Adrenal gland (tissue), 12 donors: ENCODE data around the gene UHRF1. TPM values are rescaled to one million over a fixed set of nuclear protein-coding genes. Genes with fewer than 3 reads are reported as not detected.
"Not testable (repeated sequence)": the region's sequence is repeated elsewhere in the genome, so short reads cannot be mapped to it uniquely, and the experiment has no call there.

Experiments used
- DNase-seq, 7 donors: peaks; one replicate each; pipeline ENCODE4 v3.0.0-alpha.2; 2019 to 2020
- H3K27ac ChIP-seq, 5 donors: fragments of 200-600 bp; sonication (generic) in 4 of 5; 1 replicate in 3 of 5; 2 replicates in 2 of 5; pipeline versions ENCODE4 v1.5.1 to v1.8.0; 2016 to 2020; ENCODE audit warnings: mild to moderate bottlenecking in 1 of 5
- H3K27me3 ChIP-seq: fragments of 200-600 bp; 2 replicates; pipeline ENCODE4 v1.8.0; 2021
- H3K36me3 ChIP-seq, 2 donors: fragments of 200-600 bp; replicated peaks in 1 of 2; 1 replicate in 1 of 2; 2 replicates in 1 of 2; pipeline versions ENCODE4 v1.5.1 to v1.8.0; 2018 to 2022
- H3K4me1 ChIP-seq, 2 donors: fragments of 200-600 bp; replicated peaks in 1 of 2; 1 replicate in 1 of 2; 2 replicates in 1 of 2; pipeline versions ENCODE4 v1.5.1 to v1.8.0; 2018 to 2021
- H3K4me3 ChIP-seq, 4 donors: fragments of 200-600 bp; sonication (generic) in 3 of 4; one replicate each; pipeline ENCODE4 v1.5.1; 2016 to 2018
- H3K9me3 ChIP-seq, 3 donors: fragments of 200-600 bp; sonication (generic) in 1 of 3; replicated peaks in 1 of 3; 1 replicate in 2 of 3; 2 replicates in 1 of 3; pipeline versions ENCODE4 v1.5.1 to v1.8.0; 2016 to 2021
- POLR2A ChIP-seq, 2 donors: fragments of 450-650 bp; IDR thresholded peaks; one replicate each; pipeline ENCODE4 v1.6.1; 2017; ENCODE audit warnings: antibody characterized with exemption in 2 of 2, mild to moderate bottlenecking in 2 of 2, moderate library complexity in 1 of 2
- WGBS, 4 donors: extraction: QIAGEN DNeasy Blood & Tissue Kit in 2 of 4; methylation state at CpG; one replicate each; pipeline versions ENCODE4 v1.1.5 to v1.1.7; 2013 to 2017; 5-methylcytosine and 5-hydroxymethylcytosine counted together
- intact Hi-C, 2 donors: fragments of 100-400 bp; cut with DNase I; formaldehyde crosslinking; loops; one replicate each; pipeline versions ENCODE4 v1.14.1 to v1.15.0; 2022 to 2023
- polyA plus RNA-seq, 3 donors: library from polyadenylated mRNA; stranded (reverse); fragments of 200-250 nt in 2 of 3; fragments of 350-450 nt in 1 of 3; fragmentation: Illumina TruSeq in 1 of 3; extraction: RNeasy Lipid Tissue Mini Kit (QIAGEN cat#74804) in 1 of 3; gene quantifications; one replicate each; pipeline ENCODE4 v1.2.3, GENCODE V29; 2013 to 2014
- total RNA-seq, 9 donors: library from RNA; depleted of rRNA in 4 of 9; stranded (reverse); fragments of >200 nt in 4 of 9; fragments of 120-200 nt in 1 of 9; fragmentation: NEBNext Ultra II Directional in 1 of 9; extraction: Animal tissue kit (Norgen Biotek cat#: 25700) in 1 of 9; gene quantifications; one replicate each; pipeline versions ENCODE4 v1.1.0 to v1.2.4, GENCODE V29; 2013 to 2023
- TF ChIP-seq, protein P1 (sequence below), 6 experiments: fragments of 450-650 bp in 4 of 6; fragments of 200-600 bp in 2 of 6; sonication (generic) in 1 of 6; IDR thresholded peaks; 1 replicate in 5 of 6; 2 replicates in 1 of 6; pipeline versions ENCODE4 v1.5.1 to v1.8.0; 2016 to 2021; ENCODE audit warnings: antibody characterized with exemption in 6 of 6, mild to moderate bottlenecking in 2 of 6, moderate library complexity in 1 of 6
- donor health status: healthy with polysubstance abuse.
- donor health status: Bipolar disorder and iron deficiency.
- donor health status: DM: yes; HTN: yes; CAD: no.
- donor health status: DM: no; HTN: no; CAD: no.
- donor health status: DM: no; HTN: no; CAD: no.
- donor health status: DM: yes; HTN: yes; CAD: no.

The UHRF1 gene
- total and polyA plus RNA-seq, 12 donors: 0.56 to 11.0 (median 1.1) TPM

- 80 to 88% (median 82%) methylated on average over 15 to 22 of the region's 22 CpGs for WGBS, 4 donors
- H3K4me3 ChIP-seq: no peak overlapping the region
- no peak for DNase-seq
- H3K9me3 ChIP-seq: no peaks in the 10 kb centered on the region
- H3K27me3 ChIP-seq: no peaks in the 10 kb centered on the region
- no peaks in the 10 kb centered on the region for H3K36me3 ChIP-seq
- TF ChIP-seq, protein P1, sequence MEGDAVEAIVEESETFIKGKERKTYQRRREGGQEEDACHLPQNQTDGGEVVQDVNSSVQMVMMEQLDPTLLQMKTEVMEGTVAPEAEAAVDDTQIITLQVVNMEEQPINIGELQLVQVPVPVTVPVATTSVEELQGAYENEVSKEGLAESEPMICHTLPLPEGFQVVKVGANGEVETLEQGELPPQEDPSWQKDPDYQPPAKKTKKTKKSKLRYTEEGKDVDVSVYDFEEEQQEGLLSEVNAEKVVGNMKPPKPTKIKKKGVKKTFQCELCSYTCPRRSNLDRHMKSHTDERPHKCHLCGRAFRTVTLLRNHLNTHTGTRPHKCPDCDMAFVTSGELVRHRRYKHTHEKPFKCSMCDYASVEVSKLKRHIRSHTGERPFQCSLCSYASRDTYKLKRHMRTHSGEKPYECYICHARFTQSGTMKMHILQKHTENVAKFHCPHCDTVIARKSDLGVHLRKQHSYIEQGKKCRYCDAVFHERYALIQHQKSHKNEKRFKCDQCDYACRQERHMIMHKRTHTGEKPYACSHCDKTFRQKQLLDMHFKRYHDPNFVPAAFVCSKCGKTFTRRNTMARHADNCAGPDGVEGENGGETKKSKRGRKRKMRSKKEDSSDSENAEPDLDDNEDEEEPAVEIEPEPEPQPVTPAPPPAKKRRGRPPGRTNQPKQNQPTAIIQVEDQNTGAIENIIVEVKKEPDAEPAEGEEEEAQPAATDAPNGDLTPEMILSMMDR (IDR thresholded peaks at IDR 0.05): no peak
- TF ChIP-seq POLR2A (IDR thresholded peaks at IDR 0.05): no peak
- intact Hi-C loops: no loop called here
- H3K4me1 ChIP-seq: no peaks in the 10 kb centered on the region
- H3K27ac ChIP-seq: no peak overlapping the region
Measured at GRCh38 chr19:4891066-4891465, 18.2 kb upstream of the UHRF1 start.

DNA sequence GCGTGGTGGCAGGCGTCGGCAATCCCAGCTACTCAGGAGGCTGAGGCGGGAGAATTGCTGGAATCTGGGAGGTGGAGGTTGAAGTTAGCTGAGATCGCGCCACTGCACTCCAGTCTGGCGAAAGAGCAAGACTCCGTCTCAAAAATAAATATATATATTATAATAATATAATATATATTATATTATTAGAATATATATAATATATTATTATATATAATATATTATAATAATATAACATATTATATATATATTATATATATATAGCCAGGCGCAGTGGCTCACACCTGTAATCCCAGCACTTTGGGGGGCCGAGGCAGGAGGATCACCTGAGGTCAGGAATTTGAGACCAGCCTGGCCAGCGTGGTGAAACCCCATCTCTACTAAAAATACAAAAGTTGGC lies 16.3 kb upstream of the UHRF1 start:
- H3K27ac ChIP-seq, H3K4me3 ChIP-seq, H3K9me3 ChIP-seq, DNase-seq, H3K36me3 ChIP-seq, H3K4me1 ChIP-seq, H3K27me3 ChIP-seq, intact Hi-C loops: not testable (repeated sequence)
- WGBS, 4 donors: 90 to 93% (median 91%) methylated on average over 11 of the region's 11 CpGs

- no peak for TF ChIP-seq POLR2A (IDR thresholded peaks at IDR 0.05)
- TF ChIP-seq, protein P1 (IDR thresholded peaks at IDR 0.05): no peak
- Histone ChIP-seq H3K36me3 (no peaks in the 10 kb centered on the region), H3K27ac (no peak overlapping the region), H3K4me1 (no peaks in the 10 kb centered on the region), H3K9me3 (no peaks in the 10 kb centered on the region), H3K4me3 (no peak overlapping the region), H3K27me3 (no peaks in the 10 kb centered on the region)
- intact Hi-C loops: no loop called here
- DNase-seq: peak in 6 of 7 donors; percentile 32 to 72 (median 58)
- WGBS, 4 donors: 45 to 62% (median 58%) methylated on average over 3 of the region's 3 CpGs
Measured at GRCh38 chr19:4896372-4896771, 12.9 kb upstream of the UHRF1 start.

DNA sequence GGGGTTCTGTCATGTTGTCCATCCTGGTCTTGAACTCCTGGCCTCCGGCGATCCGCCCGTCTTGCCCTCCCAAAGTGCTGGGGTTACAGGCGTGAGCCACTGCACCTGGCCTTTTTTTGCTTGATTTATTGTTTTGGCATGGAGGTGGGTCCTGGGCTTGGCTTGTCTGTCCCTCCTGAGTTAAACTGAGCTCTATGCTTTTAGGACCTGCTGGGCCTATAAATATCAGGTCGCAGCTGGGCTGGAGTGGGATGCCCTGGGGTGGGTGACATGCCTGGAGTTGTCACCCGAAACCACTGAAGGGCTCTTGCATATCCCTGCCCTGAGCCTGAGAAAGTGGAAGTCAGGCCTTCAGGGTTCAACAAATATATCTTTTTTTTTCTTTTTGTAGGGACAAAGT lies 12.2 kb upstream of the UHRF1 start:
- H3K4me1 ChIP-seq: no peaks in the 10 kb centered on the region
- no peak for DNase-seq
- intact Hi-C loops: no loop called here
- whole genome bisulfite sequencing, 4 donors: 93 to 97% (median 96%) methylated on average over 6 to 7 of the region's 7 CpGs
- H3K27me3 ChIP-seq: no peaks in the 10 kb centered on the region
- H3K36me3 ChIP-seq: no peaks in the 10 kb centered on the region
- H3K9me3 ChIP-seq: no peaks in the 10 kb centered on the region
- H3K4me3 ChIP-seq: no peak overlapping the region
- TF ChIP-seq POLR2A (IDR thresholded peaks at IDR 0.05): no peak
- TF ChIP-seq, protein P1 (IDR thresholded peaks at IDR 0.05): no peak
- no peak overlapping the region for H3K27ac ChIP-seq

GRCh38 chr19:4900879-4901278 lies 8.4 kb upstream of the UHRF1 start:
- 75 to 79% (median 76%) methylated on average over 13 of the region's 13 CpGs for WGBS, 4 donors

More at GRCh38 chr19:4900879-4901278, 8.4 kb upstream of the UHRF1 start:
- H3K4me1 ChIP-seq, H3K4me3 ChIP-seq, H3K36me3 ChIP-seq, DNase-seq, H3K27me3 ChIP-seq, H3K9me3 ChIP-seq, intact Hi-C loops, H3K27ac ChIP-seq: not testable (repeated sequence)
